WTC11 (cell line): ENCODE data around the gene HPS3. TPM values are rescaled to one million over a fixed set of nuclear protein-coding genes. Genes with fewer than 3 reads are reported as not detected.

Source experiments
- ATAC-seq: fragments of 200-7000 bp; cut with Tn5 transposase; 2 replicates; pipeline ENCODE4 v1.10.0; 2021; ENCODE audit warnings: mild to moderate bottlenecking, moderate library complexity
- CTCF ChIA-PET: fragments of 300-600 bp; sonication (Branson Sonifier 250); formaldehyde crosslinking; loops from one replicate; lab custom pipeline; 2021; ENCODE audit warnings: antibody characterized with exemption; lab: Charles Lee
- POLR2A ChIA-PET: fragments of 350-600 bp; sonication (Branson Sonifier 250); formaldehyde crosslinking; loops from one replicate; lab custom pipeline; 2021; ENCODE audit warnings: antibody characterized with exemption; lab: Charles Lee
- DNase-seq: peaks from one replicate; pipeline ENCODE4 v3.0.0; 2021; ENCODE audit warnings: low spot score
- H3K27ac Mint-ChIP-seq: 2 replicates; pipeline ENCODE4 v1.8.0; 2021; ENCODE audit warnings: mixed read lengths
- H3K27me3 Mint-ChIP-seq: 2 replicates; pipeline ENCODE4 v1.8.0; 2021; ENCODE audit warnings: low read depth, mild to moderate bottlenecking, moderate library complexity, mixed read lengths
- H3K36me3 Mint-ChIP-seq: 2 replicates; pipeline ENCODE4 v1.8.0; 2021; ENCODE audit warnings: mixed read lengths
- H3K4me1 Mint-ChIP-seq: 2 replicates; pipeline ENCODE4 v1.8.0; 2022; ENCODE audit warnings: mixed read lengths
- H3K4me3 Mint-ChIP-seq: 2 replicates; pipeline ENCODE4 v1.8.0; 2021; ENCODE audit warnings: mild to moderate bottlenecking, moderate library complexity, mixed read lengths
- H3K9me3 Mint-ChIP-seq: 2 replicates; pipeline ENCODE4 v1.8.0; 2021; ENCODE audit warnings: mixed read lengths
- CDX4 ChIP-seq: fragments of 250-450 bp; sonication (Bioruptor Pico); IDR thresholded peaks from 2 replicates; pipeline ENCODE4 v1.9.0; 2021; ENCODE audit warnings: moderate library complexity, mild to moderate bottlenecking, inconsistent platforms, borderline replicate concordance
- CREM ChIP-seq: sonication (generic); formaldehyde crosslinking; IDR thresholded peaks from 2 replicates; pipeline ENCODE4 v1.8.1; 2022; ENCODE audit warnings: mild to moderate bottlenecking, missing genetic modification reagents, moderate library complexity
- CTCF ChIP-seq: fragments of 200-600 bp; IDR thresholded peaks from 2 replicates; pipeline ENCODE4 v1.8.0; 2022; ENCODE audit warnings: antibody characterized with exemption
- EMX1 ChIP-seq: fragments of 250-450 bp; sonication (Bioruptor Pico); IDR thresholded peaks from 2 replicates; pipeline ENCODE4 v1.8.0; 2021; ENCODE audit warnings: mild to moderate bottlenecking
- ERG ChIP-seq: fragments of 250-450 bp; sonication (Bioruptor Pico); IDR thresholded peaks from 2 replicates; pipeline ENCODE4 v1.8.0; 2021; ENCODE audit warnings: mild to moderate bottlenecking
- FOXK1 ChIP-seq: sonication (generic); formaldehyde crosslinking; IDR thresholded peaks from 2 replicates; pipeline ENCODE4 v1.8.0; 2022; ENCODE audit warnings: mild to moderate bottlenecking, moderate library complexity, missing genetic modification reagents
- GRHL2 ChIP-seq: fragments of 250-450 bp; sonication (Bioruptor Pico); IDR thresholded peaks from 2 replicates; pipeline ENCODE4 v1.8.0; 2022; ENCODE audit warnings: mild to moderate bottlenecking, moderate library complexity; ENCODE audit not compliant: insufficient replicate concordance, severe bottlenecking
- GTF2I ChIP-seq: fragments of 250-450 bp; sonication (Bioruptor Pico); conservative IDR thresholded peaks from 2 replicates; pipeline ENCODE4 v1.4.0; 2021; ENCODE audit warnings: mild to moderate bottlenecking
- NR1H2 ChIP-seq: sonication (generic); formaldehyde crosslinking; IDR thresholded peaks from 2 replicates; pipeline ENCODE4 v1.9.0; 2021; ENCODE audit warnings: mild to moderate bottlenecking, moderate library complexity, missing genetic modification reagents
- NR2C2 ChIP-seq: sonication (generic); formaldehyde crosslinking; IDR thresholded peaks from 2 replicates; pipeline ENCODE4 v1.8.0; 2022; ENCODE audit warnings: mild to moderate bottlenecking, missing genetic modification reagents
- NR3C1 ChIP-seq: sonication (generic); formaldehyde crosslinking; conservative IDR thresholded peaks from 2 replicates; pipeline ENCODE4 v1.8.1; 2023; ENCODE audit warnings: low read depth, mild to moderate bottlenecking, missing genetic modification reagents
- RORB ChIP-seq: fragments of 250-450 bp; sonication (Bioruptor Pico); IDR thresholded peaks from 2 replicates; pipeline ENCODE4 v1.9.0; 2021; ENCODE audit warnings: mild to moderate bottlenecking
- TCF7 ChIP-seq: sonication (generic); formaldehyde crosslinking; IDR thresholded peaks from 2 replicates; pipeline ENCODE4 v1.8.0; 2022; ENCODE audit warnings: mild to moderate bottlenecking, low read depth, missing genetic modification reagents, moderate library complexity
- ZNF396 ChIP-seq: fragments of 250-450 bp; sonication (Bioruptor Pico); IDR thresholded peaks from 2 replicates; pipeline ENCODE4 v1.8.0; 2021; ENCODE audit warnings: mild to moderate bottlenecking, moderate library complexity, borderline replicate concordance
- ZNF425 ChIP-seq: fragments of 250-450 bp; sonication (Bioruptor Pico); conservative IDR thresholded peaks from 2 replicates; pipeline ENCODE4 v1.9.0; 2021; ENCODE audit warnings: mild to moderate bottlenecking
- ZNF512 ChIP-seq: sonication (generic); formaldehyde crosslinking; IDR thresholded peaks from 2 replicates; pipeline ENCODE4 v1.8.1; 2022; ENCODE audit warnings: missing genetic modification reagents, borderline replicate concordance
- total RNA-seq: library from RNA; stranded (reverse); gene quantifications from 3 replicates; pipeline ENCODE4 v1.2.3, GENCODE V29; 2021

HPS3 gene
- total RNA-seq, 1 experiment from 2014 or later, result 51.3 TPM

GRCh38 chr3:149080011-149080698, 49.3 kb upstream of the HPS3 start:
- TF ChIP-seq CREM (CRISPR knock-in tag) (no peak), NR1H2 (CRISPR knock-in tag) (no peak), GTF2I (no peak), ZNF512 (CRISPR knock-in tag) (no peak), CDX4 (no peak), EMX1 (CRISPR knock-in tag) (no peak), ZNF396 (CRISPR knock-in tag) (no peak), GRHL2 (CRISPR knock-in tag) (no peak)
- TF ChIP-seq, all 79 proteins: peak for 0
- DNase-seq, result no peak
- no peak for ATAC-seq
- peaks cover 28% of the 10 kb centered on the region for H3K36me3 Mint-ChIP-seq
- ChIA-PET POLR2A (no interaction called here), CTCF (interaction anchor here (1.2 kb wide), 1 partner anchor 41 kb away, joined by 3 read pairs; no protein-coding TSS in a partner anchor)
- no peaks in the 10 kb centered on the region for H3K9me3 Mint-ChIP-seq
- no peak overlapping the region for H3K27ac Mint-ChIP-seq
- H3K27me3 Mint-ChIP-seq, result peaks cover 3% of the 10 kb centered on the region
- H3K4me1 Mint-ChIP-seq, result peaks cover 15% of the 10 kb centered on the region
- no peak overlapping the region for H3K4me3 Mint-ChIP-seq

GRCh38 chr3:149080699-149081091, 48.7 kb upstream of the HPS3 start:
- TF ChIP-seq CDX4, result no peak
- no peak for TF ChIP-seq CTCF
- TF ChIP-seq NR3C1, result no peak
- no peak for TF ChIP-seq ZNF512 (CRISPR knock-in tag)
- ChIA-PET POLR2A (no interaction called here), CTCF (no interaction called here)
- DNase-seq (no peak), ATAC-seq (no peak)
- Mint-ChIP-seq H3K4me3 (no peak overlapping the region), H3K27me3 (peaks cover 8% of the 10 kb centered on the region), H3K27ac (no peak overlapping the region), H3K9me3 (no peaks in the 10 kb centered on the region), H3K36me3 (peaks cover 28% of the 10 kb centered on the region), H3K4me1 (peaks cover 18% of the 10 kb centered on the region)

- POLR2A ChIA-PET, result no interaction called here
- Mint-ChIP-seq H3K9me3 (peaks cover 3% of the 10 kb centered on the region), H3K27ac (no peak overlapping the region), H3K4me1 (peaks cover 19% of the 10 kb centered on the region), H3K4me3 (no peak overlapping the region), H3K36me3 (peaks cover 30% of the 10 kb centered on the region), H3K27me3 (peaks cover 11% of the 10 kb centered on the region)
- CTCF ChIA-PET, result no interaction called here
- ATAC-seq (no peak), DNase-seq (no peak)
- TF ChIP-seq ZNF425, result no peak
- no peak for TF ChIP-seq FOXK1
- TF ChIP-seq ERG, result no peak
- no peak for TF ChIP-seq NR2C2
- TF ChIP-seq TCF7 (CRISPR knock-in tag), result no peak
- TF ChIP-seq RORB, result no peak
- no peak for TF ChIP-seq CTCF
These were observed 47.7 kb upstream of the HPS3 start for GRCh38 chr3:149081772-149082171.
